Parathyroid adenoma (tissue), 2 donors: ENCODE measurements around the gene RGL2.
"Not testable (repeated sequence)": the region's sequence is repeated elsewhere in the genome, so short reads cannot be mapped to it uniquely, and the experiment has no call there.

Experiments
- H2AFZ ChIP-seq: fragments of 300-600 bp; sonication (generic); one replicate; pipeline ENCODE4 v1.7.0; 2017; ENCODE audit warnings: antibody characterized with exemption, mild to moderate bottlenecking
- H3K27ac ChIP-seq: fragments of 300-600 bp; sonication (generic); one replicate; pipeline ENCODE4 v1.7.0; 2017
- H3K27me3 ChIP-seq: fragments of 300-600 bp; sonication (generic); one replicate; pipeline ENCODE4 v1.7.0; 2017; ENCODE audit warnings: low read length; ENCODE audit not compliant: control insufficient read depth, insufficient read depth
- H3K36me3 ChIP-seq: fragments of 300-600 bp; sonication (generic); one replicate; pipeline ENCODE4 v1.7.0; 2017; ENCODE audit warnings: low read length; ENCODE audit not compliant: control insufficient read depth, insufficient read depth
- H3K4me1 ChIP-seq: fragments of 300-600 bp; sonication (generic); one replicate; pipeline ENCODE4 v1.7.0; 2017; ENCODE audit warnings: control low read depth
- H3K4me2 ChIP-seq: fragments of 300-600 bp; sonication (generic); one replicate; pipeline ENCODE4 v1.7.0; 2017; ENCODE audit warnings: low read length
- H3K4me3 ChIP-seq: fragments of 300-600 bp; sonication (generic); one replicate; pipeline ENCODE4 v1.7.0; 2017; ENCODE audit warnings: low read depth, low read length
- H3K79me2 ChIP-seq: fragments of 300-600 bp; sonication (generic); one replicate; pipeline ENCODE4 v1.7.0; 2017; ENCODE audit warnings: control low read depth
- H3K9ac ChIP-seq: fragments of 300-600 bp; sonication (generic); one replicate; pipeline ENCODE4 v1.7.0; 2017; ENCODE audit warnings: mild to moderate bottlenecking
- H3K9me3 ChIP-seq: fragments of 300-600 bp; sonication (generic); one replicate; pipeline ENCODE4 v1.7.0; 2017; ENCODE audit warnings: low read length; ENCODE audit not compliant: control insufficient read depth
- CTCF ChIP-seq: fragments of 300-600 bp; sonication (generic); IDR thresholded peaks from one replicate; pipeline ENCODE4 v1.7.0; 2017; ENCODE audit warnings: antibody characterized with exemption, mild to moderate bottlenecking
- donor health status: primary hyperparathyroidism.

Gene RGL2

DNA sequence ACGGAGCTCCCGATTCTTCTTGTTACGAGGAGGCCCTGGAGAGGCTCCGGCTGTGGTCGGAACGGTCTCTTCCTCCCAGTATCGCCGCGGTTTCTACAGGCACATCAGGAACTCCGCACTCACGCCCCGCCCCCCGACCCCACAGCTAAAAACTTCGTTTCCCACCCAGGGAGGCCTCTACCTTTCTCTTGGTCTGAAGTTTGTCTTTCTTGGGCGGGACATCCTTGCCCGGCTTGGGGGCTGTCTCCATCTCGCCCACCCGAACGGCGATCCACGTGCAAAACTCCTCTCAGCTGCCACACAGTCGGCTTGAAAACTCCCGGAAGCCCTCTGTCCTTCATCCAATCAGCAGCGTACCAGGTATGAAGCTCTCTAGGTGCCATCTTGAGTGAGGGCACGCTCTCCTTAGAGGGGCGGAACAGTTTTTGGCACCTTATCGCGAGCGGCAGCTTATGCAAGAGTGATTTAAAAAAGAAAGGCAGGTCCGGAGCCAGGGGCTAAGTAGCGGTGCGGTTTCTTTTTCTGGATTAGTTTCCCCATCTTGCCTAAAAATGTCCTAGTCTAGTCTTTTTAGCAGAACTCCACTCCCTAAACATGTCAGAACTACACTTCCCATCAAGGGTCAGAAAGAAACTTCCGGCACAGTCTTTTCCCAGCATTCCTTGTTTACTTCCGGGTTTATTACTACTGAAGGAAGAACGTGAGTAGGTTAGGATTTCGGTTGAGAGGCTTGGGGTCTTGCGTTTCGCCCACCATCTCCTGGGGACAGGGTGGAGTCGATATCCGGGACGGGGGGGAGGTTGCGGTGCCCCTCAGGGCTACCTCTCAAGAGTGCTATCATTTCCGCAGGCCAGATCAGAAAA is 9.6 kb downstream of the RGL2 start, which contains the start of the genes PFDN6 and WDR46:
TSS of gene PFDN6 (plus strand) at position 681 of the 863 bp plus-strand sequence. CDS start 256 bp downstream, outside the sequence.
TSS of gene WDR46 (minus strand) at position 319 of the 863 bp plus-strand sequence. CDS start at position 250, 69 bp downstream.
- Histone ChIP-seq H3K4me3 (peak within 1 kb of the TSS; percentile 83), H3K79me2 (peaks cover 18% of the 10 kb centered on the region), H3K4me2 (peak within 1 kb of the TSS; percentile 82), H3K36me3 (no peaks in the 10 kb centered on the region), H3K4me1 (peaks cover 11% of the 10 kb centered on the region), H3K27me3 (no peaks in the 10 kb centered on the region), H3K9me3 (no peaks in the 10 kb centered on the region), H3K9ac (peak within 1 kb of the TSS; percentile 41), H2AFZ (peak within 1 kb of the TSS; percentile 59), H3K27ac (peak within 1 kb of the TSS; percentile 65)
- TF ChIP-seq CTCF: no peak

- Histone ChIP-seq H3K27me3 (no peaks in the 10 kb centered on the region), H3K4me3 (peak overlapping the region; percentile 83), H3K9me3 (no peaks in the 10 kb centered on the region), H2AFZ (peak overlapping the region; percentile 59), H3K4me2 (peak overlapping the region; percentile 82), H3K9ac (no peak overlapping the region), H3K4me1 (peaks cover 11% of the 10 kb centered on the region), H3K27ac (peak overlapping the region; percentile 65), H3K79me2 (peaks cover 18% of the 10 kb centered on the region), H3K36me3 (no peaks in the 10 kb centered on the region)
- TF ChIP-seq CTCF: no peak
These were observed 10.4 kb downstream of the RGL2 start for GRCh38 chr6:33288141-33288920.

DNA sequence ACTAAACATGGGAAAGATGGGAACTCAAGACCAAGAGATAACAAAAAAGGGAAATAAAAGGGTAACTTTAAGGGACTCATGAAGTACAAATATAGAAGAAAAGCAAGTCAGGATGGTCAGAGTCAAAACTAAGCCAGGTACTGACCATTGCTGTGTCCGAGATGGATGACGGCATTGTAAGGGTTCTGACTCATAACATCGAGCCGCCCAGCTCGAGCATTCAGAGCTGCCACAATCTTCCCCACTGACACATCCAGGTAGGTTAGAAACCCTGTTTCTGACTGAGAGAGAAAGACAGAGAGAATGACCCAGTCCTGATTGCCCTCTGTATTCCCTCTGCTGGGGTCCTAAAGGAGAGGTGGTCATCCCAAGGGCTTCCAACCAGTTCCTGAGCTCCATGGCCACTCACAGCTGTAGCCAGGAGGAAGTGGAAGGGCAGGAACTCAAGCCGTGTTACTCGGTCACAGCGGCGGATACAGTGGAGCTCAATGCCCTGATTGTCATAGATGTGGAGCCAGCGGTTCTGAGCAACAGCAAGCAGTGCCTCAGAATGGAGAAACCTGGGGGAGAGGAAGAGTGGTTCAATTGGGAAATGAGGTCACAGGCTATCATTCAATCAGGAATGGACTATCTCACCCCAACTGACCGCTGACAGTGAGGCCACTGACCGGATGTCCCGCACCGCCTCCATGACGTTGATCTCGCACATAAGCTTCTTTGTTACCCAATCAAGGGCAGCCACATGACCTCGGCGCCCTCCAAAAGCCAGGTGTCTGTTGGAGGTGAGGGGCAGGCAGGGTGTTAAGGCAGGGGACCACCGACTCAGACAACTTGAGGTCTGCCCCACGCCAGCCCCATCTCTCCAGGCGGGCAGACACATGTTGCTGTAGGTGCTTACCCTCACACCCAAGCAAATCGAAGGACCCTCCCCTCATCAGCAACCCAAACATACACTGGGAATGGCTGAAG is 11.5 kb downstream of the RGL2 start:
- Histone ChIP-seq H3K9me3 (no peaks in the 10 kb centered on the region), H3K27me3 (no peaks in the 10 kb centered on the region), H3K79me2 (peaks cover 18% of the 10 kb centered on the region), H2AFZ (no peak overlapping the region), H3K9ac (no peak overlapping the region), H3K4me2 (no peak overlapping the region), H3K4me3 (no peak overlapping the region), H3K4me1 (peaks cover 11% of the 10 kb centered on the region), H3K36me3 (no peaks in the 10 kb centered on the region), H3K27ac (no peak overlapping the region)
- no peak for TF ChIP-seq CTCF

DNA sequence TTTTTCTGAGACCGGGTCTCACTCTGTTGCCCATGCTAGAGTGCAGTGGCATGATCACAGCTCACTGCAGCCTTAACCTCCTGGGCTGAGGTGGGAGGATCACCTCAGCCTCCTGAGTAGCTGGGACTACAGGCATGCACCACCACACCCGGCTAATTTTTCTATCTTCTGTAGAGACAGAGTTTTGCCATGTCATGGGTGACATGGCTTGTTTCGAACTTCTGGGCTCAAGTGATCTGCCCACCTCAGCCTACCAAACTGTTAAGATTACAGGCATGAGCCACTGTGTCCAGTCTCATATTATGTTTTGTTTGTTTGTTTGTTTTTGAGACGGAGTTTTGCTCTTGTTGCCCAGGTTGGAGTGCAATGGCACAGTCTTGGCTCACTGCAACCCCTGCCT is 13.5 kb downstream of the RGL2 start:
- H3K9me3 ChIP-seq, H3K9ac ChIP-seq, H2AFZ ChIP-seq, H3K27ac ChIP-seq, H3K4me2 ChIP-seq, H3K4me3 ChIP-seq, H3K36me3 ChIP-seq, H3K27me3 ChIP-seq: not testable (repeated sequence)
- Histone ChIP-seq H3K79me2 (peaks cover 14% of the 10 kb centered on the region), H3K4me1 (peaks cover 11% of the 10 kb centered on the region)
